Activated CD4-positive, alpha-beta T cell treated with anti-CD3 and anti-CD28 coated beads, Interleukin-10, Interleukin-2, amounts not matched to agents 100 ng/mL and 50 ng/mL, durations not matched to agents 16 hours and 8 hours (primary cell): ENCODE measurements around the gene THSD7A.

Experiments used
- DNase-seq: peaks from one replicate; pipeline ENCODE4 v3.0.0-alpha.2; 2020

The THSD7A gene

GRCh38 chr7:11376529-11376928, 455.5 kb downstream of the THSD7A start:
- DNase-seq: no peak

DNA sequence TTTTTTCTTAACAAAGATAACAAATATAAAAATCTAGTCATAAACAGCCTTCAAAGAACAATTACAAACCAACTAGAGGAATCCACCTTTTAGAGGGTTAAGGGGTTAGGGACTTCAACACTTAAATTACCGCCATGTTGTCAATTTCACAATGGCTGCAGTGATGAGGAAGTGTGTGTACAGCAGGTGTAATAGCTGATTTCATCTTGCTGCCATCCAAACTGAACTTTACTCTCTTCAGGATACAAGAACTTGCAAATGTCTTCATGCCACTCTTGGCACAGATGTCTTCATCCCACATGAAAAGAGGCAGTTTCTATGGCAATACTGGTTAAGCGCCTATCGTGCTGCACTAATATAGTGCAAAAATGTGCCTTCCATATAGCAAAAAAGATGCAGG, 457.4 kb downstream of the THSD7A start:
- DNase-seq: no peak

- peak; percentile 2 for DNase-seq
Measured at GRCh38 chr7:11373546-11374142, 458.4 kb downstream of the THSD7A start.

DNA sequence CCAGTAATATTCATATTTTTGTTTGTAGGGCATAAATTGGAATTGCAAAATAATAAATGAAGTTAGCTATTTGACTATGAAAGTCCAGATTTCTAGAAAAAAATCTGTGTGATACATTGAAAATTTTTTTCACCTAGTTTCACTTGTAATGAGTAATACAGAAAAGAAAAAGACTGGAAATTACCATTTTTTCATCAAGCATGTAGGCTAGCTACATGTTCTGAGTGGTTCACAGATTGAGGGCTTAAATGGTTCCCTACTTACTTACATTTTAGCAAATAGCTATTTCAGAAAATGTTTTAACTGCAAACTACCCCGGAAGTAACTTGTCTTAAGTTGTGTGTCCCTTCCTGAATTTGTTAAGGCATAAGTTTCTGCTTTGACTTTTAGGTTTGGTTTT, 462.3 kb downstream of the THSD7A start:
- no peak for DNase-seq

GRCh38 chr7:11366118-11366517, 465.9 kb downstream of the THSD7A start:
- DNase-seq: no peak

- no peak for DNase-seq
Measured at GRCh38 chr7:11358637-11359036, 473.4 kb downstream of the THSD7A start.

DNA sequence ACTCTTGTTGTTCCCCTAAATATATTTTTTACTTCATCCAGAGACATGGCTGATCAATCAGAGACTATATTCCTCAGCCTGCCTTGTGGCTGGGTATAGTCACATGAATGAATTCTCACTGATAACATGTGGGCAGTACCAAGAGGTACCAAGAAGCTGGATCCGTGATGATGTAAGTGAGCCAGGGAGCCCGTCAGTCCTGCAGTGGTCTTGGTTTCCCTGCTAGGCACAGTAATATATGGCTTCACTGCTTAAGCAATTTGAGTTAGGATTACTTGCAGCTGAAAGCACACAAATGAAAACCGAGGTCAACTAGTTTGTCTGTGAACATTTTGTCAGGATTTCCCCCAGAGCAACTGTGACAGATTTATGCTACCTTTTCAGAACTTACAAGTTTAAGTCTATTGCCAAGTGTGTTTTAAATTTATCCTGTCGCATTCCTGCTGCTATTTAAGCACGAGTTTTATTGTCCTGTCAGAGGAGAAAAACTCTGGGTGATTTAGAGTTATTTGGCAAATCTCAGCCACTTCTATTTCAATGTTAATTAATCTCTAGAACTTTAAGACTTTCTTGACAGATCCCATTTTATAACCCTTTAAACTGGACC, 476.5 kb downstream of the THSD7A start:
- DNase-seq: no peak

- DNase-seq: no peak
Measured at GRCh38 chr7:11346302-11346701, 485.7 kb downstream of the THSD7A start.

DNA sequence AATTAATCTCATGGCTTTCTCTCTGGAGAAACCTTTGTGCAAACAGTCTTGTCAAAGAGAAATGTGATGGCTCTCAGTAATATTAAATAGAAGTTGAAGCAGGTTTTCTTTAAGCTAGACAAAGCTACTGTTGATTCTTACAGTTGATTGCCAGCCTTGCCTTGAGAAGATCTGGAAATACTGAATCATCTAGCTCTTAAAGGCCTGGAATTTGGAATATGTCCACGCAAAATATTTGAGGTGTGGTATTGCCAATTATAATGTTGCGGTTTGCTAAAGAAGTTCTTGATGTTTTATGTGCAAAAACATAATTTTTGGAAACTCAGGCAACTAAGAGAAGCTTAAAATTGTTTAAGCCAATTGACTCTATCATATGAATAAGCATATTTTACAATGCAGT, 486.4 kb downstream of the THSD7A start:
- no peak for DNase-seq

GRCh38 chr7:11343818-11344413, 488.1 kb downstream of the THSD7A start:
- DNase-seq: peak; percentile 47

DNA sequence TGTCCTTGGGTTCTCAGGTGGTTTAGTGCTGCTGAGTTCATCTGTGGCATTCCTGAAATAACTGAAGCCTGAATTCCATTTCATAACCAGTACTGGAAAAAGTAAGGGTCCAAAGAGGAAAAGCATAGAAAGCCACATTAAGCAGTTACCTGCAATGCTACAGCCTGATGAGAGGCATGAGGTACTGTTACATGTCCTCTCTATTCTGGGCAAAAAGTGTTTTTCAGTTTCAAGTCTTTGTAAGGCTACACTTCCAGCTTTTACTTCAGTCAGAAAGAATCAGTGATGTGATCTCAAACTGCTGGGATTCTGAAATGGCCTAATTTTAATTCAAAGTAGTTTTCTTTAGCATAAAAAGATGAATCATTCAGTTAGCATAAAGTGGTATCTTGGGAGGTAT, 488.9 kb downstream of the THSD7A start:
- no peak for DNase-seq

GRCh38 chr7:11341285-11341944, 490.6 kb downstream of the THSD7A start:
- DNase-seq: no peak

- no peak for DNase-seq
Measured at GRCh38 chr7:11336432-11336831, 495.6 kb downstream of the THSD7A start.

GRCh38 chr7:11335947-11336346, 496.1 kb downstream of the THSD7A start:
- no peak for DNase-seq

DNA sequence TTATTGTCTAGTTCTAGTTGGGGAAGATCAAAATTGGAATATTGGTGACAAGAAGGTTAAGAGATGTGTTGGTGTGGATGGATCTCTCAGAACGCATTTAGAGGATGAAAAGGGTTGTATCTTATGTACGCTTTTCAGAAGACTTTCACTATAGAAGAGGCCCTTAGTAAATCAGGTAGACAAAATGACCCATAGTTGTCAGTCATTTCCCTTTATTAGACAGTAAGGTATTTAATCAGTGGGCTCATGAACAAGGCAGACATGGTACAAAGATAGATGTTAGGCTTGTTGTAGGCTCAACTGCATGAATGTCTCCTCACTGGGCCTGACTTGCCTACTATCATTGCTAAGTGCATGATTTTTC, 499.2 kb downstream of the THSD7A start:
- no peak for DNase-seq

- DNase-seq: peak; percentile 72
Measured at GRCh38 chr7:11332186-11332864, 499.7 kb downstream of the THSD7A start.

- DNase-seq: no peak
Measured at GRCh38 chr7:11331128-11332102, 500.6 kb downstream of the THSD7A start.

GRCh38 chr7:11330717-11331116, 501.3 kb downstream of the THSD7A start:
- DNase-seq: no peak

DNA sequence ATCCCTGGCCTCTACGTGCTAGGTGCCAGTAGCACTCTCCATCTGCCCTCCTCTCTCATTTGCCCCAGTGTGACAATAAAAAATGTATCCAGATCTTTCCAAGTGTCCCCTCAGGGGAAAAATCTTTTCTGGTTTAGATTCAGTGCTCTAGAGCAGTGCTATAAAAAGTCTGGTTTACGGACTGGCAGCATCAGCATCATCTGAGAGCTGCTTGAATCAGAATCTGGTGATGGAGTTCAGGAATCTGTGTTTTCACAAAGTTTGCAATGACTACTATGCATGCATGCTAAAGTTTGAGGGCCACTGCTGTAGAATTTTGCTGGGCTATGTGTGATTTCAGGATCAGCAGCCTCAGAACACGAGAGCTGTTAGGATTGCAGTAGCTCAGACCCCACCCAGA, 501.8 kb downstream of the THSD7A start:
- no peak for DNase-seq

GRCh38 chr7:11329626-11330025, 502.4 kb downstream of the THSD7A start:
- no peak for DNase-seq

DNA sequence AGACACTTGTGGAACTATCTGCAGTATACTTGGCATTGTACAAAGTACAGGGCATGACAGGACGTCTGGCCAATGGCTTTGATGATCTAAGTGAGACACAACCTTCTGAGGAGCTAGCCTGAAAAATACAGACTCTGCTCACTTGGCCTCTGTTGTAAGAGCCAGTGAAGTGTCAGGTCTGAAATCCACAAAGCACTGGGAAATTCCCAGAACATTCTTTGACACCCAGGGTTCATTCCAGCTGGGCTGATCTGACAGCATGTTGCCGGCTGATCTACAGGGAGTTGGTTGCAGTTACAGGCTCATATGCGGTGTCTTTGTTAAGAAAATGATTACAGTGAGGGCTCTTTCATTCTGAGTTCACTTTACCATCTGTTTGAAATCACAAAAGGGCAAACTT, 503.7 kb downstream of the THSD7A start:
- no peak for DNase-seq

DNA sequence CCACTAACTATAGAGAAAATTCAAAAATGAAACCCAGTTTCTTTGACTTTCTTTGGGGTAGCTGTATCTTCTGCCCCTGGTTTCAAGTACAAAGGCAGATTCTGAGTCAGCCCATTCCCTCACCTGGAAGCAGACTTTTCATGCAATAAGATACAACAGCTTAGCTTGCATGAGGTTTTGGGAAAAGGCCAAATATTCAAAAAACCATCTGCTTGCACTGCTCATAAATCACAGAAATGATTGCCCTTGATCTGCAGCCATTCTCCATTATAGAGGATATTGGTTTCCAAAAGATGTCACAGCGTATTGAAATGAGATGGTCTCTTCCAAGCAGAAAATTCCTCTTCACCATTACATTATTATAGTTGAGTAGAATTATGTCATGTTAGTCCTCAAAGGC, 504.4 kb downstream of the THSD7A start:
- DNase-seq: no peak
